SK-N-SH (cell line): ENCODE measurements around the gene OLFM1.

Experiments
- CTCF ChIP-seq: fragments of 200-600 bp; sonication (generic); IDR thresholded peaks from 2 replicates; pipeline ENCODE4 v1.6.1; 2017; ENCODE audit warnings: antibody characterized with exemption, mild to moderate bottlenecking, moderate library complexity
- FOXM1 ChIP-seq: IDR thresholded peaks from 2 replicates; pipeline ENCODE4 v1.4.0; 2012; ENCODE audit warnings: low read depth, mild to moderate bottlenecking
- GABPA ChIP-seq: IDR thresholded peaks from 2 replicates; pipeline ENCODE4 v1.4.0; 2012; ENCODE audit warnings: low read depth, mild to moderate bottlenecking
- MXI1 ChIP-seq: IDR thresholded peaks from 2 replicates; pipeline ENCODE4 v1.6.1; 2012; ENCODE audit warnings: mild to moderate bottlenecking, low read depth, low read length, improper control_type of control experiment
- POLR2AphosphoS5 ChIP-seq: IDR thresholded peaks from 2 replicates; pipeline ENCODE4 v1.6.1; 2012; ENCODE audit warnings: low read depth, low read length
- RCOR1 ChIP-seq: fragments of 150-350 bp; IDR thresholded peaks from 2 replicates; pipeline ENCODE4 v1.6.1; 2017; ENCODE audit warnings: antibody characterized with exemption, low read length
- ZBTB33 ChIP-seq: IDR thresholded peaks from 2 replicates; pipeline ENCODE4 v1.4.0; 2012; ENCODE audit warnings: low read depth, borderline replicate concordance

GRCh38 chr9:135096408-135096895 is 9.0 kb downstream of the OLFM1 start:
- TF ChIP-seq RCOR1 (peak; percentile 44; the same call in 1 of the 2 replicates), MXI1 (no peak), CTCF (no peak), POLR2AphosphoS5 (no peak), FOXM1 (no peak), GABPA (no peak), ZBTB33 (no peak)
